ENCODE results near the gene ECM2.

The ECM2 gene

GRCh38 chr9:92446536-92446935 lies 89.3 kb downstream of the ECM2 start:
- CTCF ChIA-PET, result interaction anchor here (0.9 to 1.0 kb wide), 3 partner anchors 25 to 308 kb away, joined by 3 to 4 read pairs (median 4); no protein-coding TSS in a partner anchor
- H3K4me3 ChIP-seq (ENCODE audit: control insufficient read depth in 1 of 7, extremely low read depth in 1 of 7, insufficient read depth in 4 of 7, low read depth in 2 of 7, low read length in 6 of 7), result no peak overlapping the region

More at GRCh38 chr9:92446536-92446935, 89.3 kb downstream of the ECM2 start:
- no peaks in the 10 kb centered on the region for H3K9me3 ChIP-seq (ENCODE audit: control extremely low read depth in 1 of 5, control insufficient read depth in 4 of 5, insufficient read depth in 2 of 5, low read depth in 1 of 5, low read length in 4 of 5)
- no peaks in the 10 kb centered on the region for H3K27me3 ChIP-seq (replicated peaks in 2 of 5; ENCODE audit: control insufficient read depth in 4 of 5, insufficient read depth in 5 of 5, low read length in 4 of 5)
- POLR2A ChIA-PET, result no interaction called here
- no peaks in the 10 kb centered on the region for H3K36me3 ChIP-seq (ENCODE audit: control insufficient read depth in 4 of 4, insufficient read depth in 4 of 4, low read length in 3 of 4)
- no peak for DNase-seq
- no peaks in the 10 kb centered on the region for H3K4me1 ChIP-seq (ENCODE audit: control extremely low read depth in 1 of 4, control insufficient read depth in 4 of 4, insufficient read depth in 4 of 4, low read length in 3 of 4)
- H3K27ac ChIP-seq (ENCODE audit: insufficient read depth in 1 of 2, low read depth in 1 of 2, low read length in 2 of 2, poor library complexity in 1 of 2, severe bottlenecking in 2 of 2), result no peak overlapping the region

Measured in common myeloid progenitor, CD34-positive (primary cell).